NAMALWA (cell line): ENCODE measurements around the gene LRRIQ3.
A peak's percentile ranks its signal among the peaks of the same experiment; 100 is the strongest.
"Not testable (repeated sequence)": the region's sequence is repeated elsewhere in the genome, so short reads cannot be mapped to it uniquely, and the experiment has no call there.

ENCODE experiments used
- DNase-seq: peaks from one replicate; pipeline ENCODE4 v3.0.0-alpha.2; 2015; ENCODE audit warnings: low spot score

LRRIQ3 gene

GRCh38 chr1:74197657-74198552 is at the start of gene LRRIQ3, which contains the start of gene FPGT:
Gene LRRIQ3, minus strand, starts transcription at chr1:74198176. Its CDS starts 14,492 bp downstream, at chr1:74183684.
Gene FPGT, plus strand, starts transcription at chr1:74198242. Its CDS starts 37 bp downstream, at chr1:74198279.
- peak; percentile 96 for DNase-seq

GRCh38 chr1:74246315-74246714 is 48.3 kb upstream of the LRRIQ3 start:
- DNase-seq: no peak

- no peak for DNase-seq
Observed at GRCh38 chr1:74245168-74245772, 47.3 kb upstream of the LRRIQ3 start.

GRCh38 chr1:74237787-74238186 is 39.8 kb upstream of the LRRIQ3 start:
- DNase-seq: no peak

GRCh38 chr1:74237035-74237434 is 39.1 kb upstream of the LRRIQ3 start:
- DNase-seq: no peak

GRCh38 chr1:74236440-74236839 is 38.5 kb upstream of the LRRIQ3 start:
- no peak for DNase-seq

GRCh38 chr1:74235153-74235552 is 37.2 kb upstream of the LRRIQ3 start, which contains the start of gene TNNI3K:
Gene TNNI3K, plus strand, starts transcription at chr1:74235387. Its CDS starts 65 bp downstream, at chr1:74235452.
- no peak for DNase-seq

GRCh38 chr1:74223453-74223852 is 25.5 kb upstream of the LRRIQ3 start:
- DNase-seq: no peak

- no peak for DNase-seq
Observed at GRCh38 chr1:74222701-74223100, 24.7 kb upstream of the LRRIQ3 start.

- no peak for DNase-seq
Observed at GRCh38 chr1:74215229-74215628, 17.3 kb upstream of the LRRIQ3 start.

- DNase-seq: no peak
Observed at GRCh38 chr1:74205266-74205665, 7.3 kb upstream of the LRRIQ3 start.

- DNase-seq: peak; percentile 2
Observed at GRCh38 chr1:74199504-74199903, 1.5 kb upstream of the LRRIQ3 start.

- DNase-seq: no peak
Observed at GRCh38 chr1:74197255-74197654, 721 bp downstream of the LRRIQ3 start.

GRCh38 chr1:74195339-74195738 is 2.6 kb downstream of the LRRIQ3 start:
- DNase-seq: no peak

GRCh38 chr1:74193908-74194307 is 4.1 kb downstream of the LRRIQ3 start:
- DNase-seq: no peak

GRCh38 chr1:74180490-74180889 is 17.5 kb downstream of the LRRIQ3 start:
- no peak for DNase-seq

- not testable (repeated sequence) for DNase-seq
Observed at GRCh38 chr1:74174423-74174822, 23.6 kb downstream of the LRRIQ3 start.

GRCh38 chr1:74162333-74162732 is 35.6 kb downstream of the LRRIQ3 start:
- DNase-seq: no peak

- DNase-seq: no peak
Observed at GRCh38 chr1:74161497-74161896, 36.5 kb downstream of the LRRIQ3 start.

- no peak for DNase-seq
Observed at GRCh38 chr1:74160046-74160445, 37.9 kb downstream of the LRRIQ3 start.

- DNase-seq: no peak
Observed at GRCh38 chr1:74145086-74145485, 52.9 kb downstream of the LRRIQ3 start.

GRCh38 chr1:74117370-74117769 is 80.6 kb downstream of the LRRIQ3 start:
- DNase-seq: not testable (repeated sequence)

GRCh38 chr1:74113333-74113732 is 84.6 kb downstream of the LRRIQ3 start:
- no peak for DNase-seq
